Measurements from ENCODE around the gene PARD3.

DNA sequence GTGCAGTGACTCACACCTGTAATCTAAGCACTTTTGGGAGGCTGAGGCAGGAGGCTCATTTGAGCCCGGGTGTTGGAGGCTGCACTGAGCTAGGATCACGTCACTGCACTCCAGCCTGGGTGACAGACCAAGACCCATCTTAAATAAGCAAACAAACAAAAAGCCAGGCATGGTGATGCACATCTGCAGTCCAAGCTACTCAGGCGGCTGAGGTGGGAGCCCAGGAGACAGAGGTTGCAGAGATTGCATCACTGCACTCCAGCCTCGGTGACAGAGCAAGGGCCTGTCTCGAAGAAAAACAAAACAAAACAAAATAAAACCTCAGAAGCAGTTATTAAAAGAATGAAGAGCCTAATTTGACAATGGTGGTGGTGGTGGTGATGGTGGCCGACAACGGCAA, 132.5 kb downstream of the PARD3 start:
- no peak for TF ChIP-seq CTCF (IDR thresholded peaks at IDR 0.05)
- TF ChIP-seq POLR2A (IDR thresholded peaks at IDR 0.05) = no peak
- no peak for TF ChIP-seq POLR2AphosphoS5 (IDR thresholded peaks at IDR 0.05)
